ENCODE measurements around the gene FAM47C.

GRCh38 chrX:36963069-36963808 is 44.9 kb upstream of the FAM47C start:
- TF ChIP-seq CTCF (conservative IDR thresholded peaks at IDR 0.05; ENCODE audit: low read depth, low read length) (no peak), EZH2 (IDR thresholded peaks at IDR 0.05; ENCODE audit: borderline replicate concordance, low read depth, low read length, poor library complexity, severe bottlenecking) (no peak)

All from A673 (cell line).